Kidney glomerular epithelial cell (primary cell): ENCODE results near the gene PTPN20.
"Not testable (repeated sequence)": the region's sequence is repeated elsewhere in the genome, so short reads cannot be mapped to it uniquely, and the experiment has no call there.

Experiments used
- DNase-seq: peaks from one replicate; lab custom pipeline; 2025; lab: John Stamatoyannopoulos, UW

PTPN20 gene, protein sequence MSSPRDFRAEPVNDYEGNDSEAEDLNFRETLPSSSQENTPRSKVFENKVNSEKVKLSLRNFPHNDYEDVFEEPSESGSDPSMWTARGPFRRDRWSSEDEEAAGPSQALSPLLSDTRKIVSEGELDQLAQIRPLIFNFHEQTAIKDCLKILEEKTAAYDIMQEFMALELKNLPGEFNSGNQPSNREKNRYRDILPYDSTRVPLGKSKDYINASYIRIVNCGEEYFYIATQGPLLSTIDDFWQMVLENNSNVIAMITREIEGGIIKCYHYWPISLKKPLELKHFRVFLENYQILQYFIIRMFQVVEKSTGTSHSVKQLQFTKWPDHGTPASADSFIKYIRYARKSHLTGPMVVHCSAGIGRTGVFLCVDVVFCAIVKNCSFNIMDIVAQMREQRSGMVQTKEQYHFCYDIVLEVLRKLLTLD

DNA sequence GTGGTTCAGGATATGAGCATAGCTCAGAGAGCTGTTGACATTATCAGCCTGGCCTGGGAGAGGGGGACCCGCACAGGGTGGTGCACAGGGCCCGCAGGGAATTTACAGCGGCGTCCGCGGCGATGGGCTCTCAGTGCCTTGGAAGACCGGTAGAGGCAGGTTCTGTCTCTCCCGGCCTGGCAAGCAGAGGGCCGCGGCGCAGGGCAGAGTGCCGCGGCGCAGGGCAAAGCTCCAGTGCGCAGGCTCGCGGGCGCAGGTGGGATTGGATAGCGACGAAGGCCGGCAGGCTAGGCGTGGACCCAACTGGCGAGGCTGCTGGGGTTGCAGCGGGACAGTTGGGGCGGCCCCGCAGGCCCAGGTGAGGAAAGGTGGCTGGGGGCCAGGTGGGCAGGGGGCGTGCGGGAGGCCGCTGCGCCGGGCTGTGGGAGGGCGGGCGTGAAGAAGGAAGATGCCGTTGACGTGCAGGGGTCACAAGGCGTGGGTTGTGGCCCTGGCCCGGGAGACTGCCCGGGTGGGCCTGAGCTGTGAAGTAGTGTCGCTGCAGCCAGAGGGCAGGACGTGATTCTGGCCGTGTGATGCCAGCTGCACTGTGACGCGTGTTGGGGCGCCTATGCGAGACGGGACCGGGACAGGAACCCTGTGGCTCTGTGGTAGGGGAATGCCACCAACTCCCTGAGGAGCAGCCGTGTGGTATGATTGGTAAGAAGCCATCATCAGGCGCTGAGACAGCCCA, at the start of gene PTPN20:
Gene PTPN20, plus strand, starts transcription at position 285 of the 733 bp plus-strand sequence. CDS start 21,072 bp downstream, outside the sequence.
- DNase-seq = not testable (repeated sequence)

DNA sequence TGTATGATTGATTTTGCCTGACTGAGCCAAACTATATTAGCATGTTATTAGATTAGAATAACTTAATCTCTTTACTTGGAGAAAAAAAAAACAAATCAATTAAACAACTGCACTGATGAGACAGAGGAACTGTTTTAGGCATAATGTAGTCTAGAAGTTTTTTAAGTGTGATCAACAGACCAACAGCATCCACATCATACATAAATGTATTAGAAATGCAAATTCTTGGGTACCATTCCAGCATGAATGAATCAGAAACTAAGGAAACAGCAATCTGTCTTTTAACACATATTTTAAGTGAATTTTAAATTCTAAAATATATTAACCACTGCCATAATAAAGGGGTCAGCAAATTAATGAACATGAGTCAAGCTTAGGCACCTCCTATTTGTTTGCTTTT, 41.5 kb upstream of the PTPN20 start:
- not testable (repeated sequence) for DNase-seq

DNA sequence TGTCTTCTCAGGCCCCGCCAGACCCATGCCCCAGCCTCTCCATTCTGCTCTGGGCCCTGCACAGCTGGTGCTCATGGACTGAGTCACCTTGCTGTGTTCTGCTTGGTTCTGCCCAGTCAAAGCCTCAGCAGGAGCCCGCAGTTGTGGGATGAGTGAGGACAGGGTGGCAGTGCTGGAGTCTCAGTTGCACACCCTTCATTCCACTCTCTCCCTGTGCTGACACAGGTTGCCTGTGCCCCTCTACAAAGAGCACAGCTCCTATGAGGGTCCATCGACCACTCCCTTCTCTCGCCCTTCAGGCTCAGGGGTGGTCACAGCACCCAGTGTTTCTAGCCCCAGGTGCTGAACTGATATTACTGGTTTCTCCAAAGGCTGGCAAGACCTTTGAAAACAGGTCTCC, 39.6 kb upstream of the PTPN20 start:
- DNase-seq = not testable (repeated sequence)

DNA sequence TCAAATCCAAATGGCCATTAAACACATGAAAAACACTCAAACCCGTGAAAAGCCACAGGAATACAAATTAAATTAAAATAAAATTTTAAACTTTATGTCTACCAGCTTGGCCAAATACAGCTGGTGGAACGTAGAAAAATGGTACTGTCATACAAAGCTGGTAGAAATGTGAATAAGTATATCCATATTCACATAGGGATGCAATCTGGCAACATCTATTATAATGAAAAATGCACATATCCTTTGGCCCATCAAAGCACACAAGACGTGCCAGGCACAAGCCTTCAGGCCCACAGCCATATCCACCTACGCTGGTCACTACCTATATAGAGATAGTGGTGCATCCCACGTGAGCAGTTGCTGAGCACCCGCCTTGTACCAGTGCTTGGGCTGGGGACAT, 35.9 kb upstream of the PTPN20 start:
- not testable (repeated sequence) for DNase-seq

DNA sequence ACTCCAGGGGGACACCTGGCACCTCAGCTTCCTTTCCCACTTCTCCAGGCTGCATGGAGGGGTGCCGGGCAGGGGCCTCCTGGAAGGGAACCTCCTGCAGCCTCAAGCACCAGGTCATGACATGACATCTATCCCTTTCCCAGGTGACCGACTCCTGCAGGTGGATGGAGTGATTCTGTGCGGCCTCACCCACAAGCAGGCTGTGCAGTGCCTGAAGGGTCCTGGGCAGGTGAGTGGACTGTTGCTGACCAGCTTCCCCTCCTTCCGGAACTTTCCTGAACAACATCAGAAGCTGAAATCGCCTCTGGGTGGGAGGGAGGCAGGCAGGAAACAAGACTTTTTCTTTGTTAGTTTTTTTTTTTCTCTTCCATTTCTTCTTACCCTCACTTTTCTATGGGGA, 34.5 kb upstream of the PTPN20 start:
- not testable (repeated sequence) for DNase-seq

DNA sequence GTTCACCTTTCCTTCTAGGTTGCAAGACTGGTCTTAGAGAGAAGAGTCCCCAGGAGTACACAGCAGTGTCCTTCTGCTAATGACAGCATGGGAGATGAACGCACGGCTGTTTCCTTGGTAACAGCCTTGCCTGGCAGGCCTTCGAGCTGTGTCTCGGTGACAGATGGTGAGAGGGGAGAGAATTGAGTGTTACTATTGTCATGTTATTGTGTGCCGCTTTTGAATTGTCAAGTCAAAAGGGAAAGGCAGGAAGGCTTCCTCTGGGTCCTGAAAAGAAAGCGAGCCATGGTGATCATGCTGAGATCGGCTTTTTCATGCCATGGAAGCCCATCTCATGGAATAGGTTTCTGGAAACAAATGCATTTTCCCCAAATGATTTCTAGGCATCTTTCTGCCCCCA, 32.5 kb upstream of the PTPN20 start:
- DNase-seq = not testable (repeated sequence)

DNA sequence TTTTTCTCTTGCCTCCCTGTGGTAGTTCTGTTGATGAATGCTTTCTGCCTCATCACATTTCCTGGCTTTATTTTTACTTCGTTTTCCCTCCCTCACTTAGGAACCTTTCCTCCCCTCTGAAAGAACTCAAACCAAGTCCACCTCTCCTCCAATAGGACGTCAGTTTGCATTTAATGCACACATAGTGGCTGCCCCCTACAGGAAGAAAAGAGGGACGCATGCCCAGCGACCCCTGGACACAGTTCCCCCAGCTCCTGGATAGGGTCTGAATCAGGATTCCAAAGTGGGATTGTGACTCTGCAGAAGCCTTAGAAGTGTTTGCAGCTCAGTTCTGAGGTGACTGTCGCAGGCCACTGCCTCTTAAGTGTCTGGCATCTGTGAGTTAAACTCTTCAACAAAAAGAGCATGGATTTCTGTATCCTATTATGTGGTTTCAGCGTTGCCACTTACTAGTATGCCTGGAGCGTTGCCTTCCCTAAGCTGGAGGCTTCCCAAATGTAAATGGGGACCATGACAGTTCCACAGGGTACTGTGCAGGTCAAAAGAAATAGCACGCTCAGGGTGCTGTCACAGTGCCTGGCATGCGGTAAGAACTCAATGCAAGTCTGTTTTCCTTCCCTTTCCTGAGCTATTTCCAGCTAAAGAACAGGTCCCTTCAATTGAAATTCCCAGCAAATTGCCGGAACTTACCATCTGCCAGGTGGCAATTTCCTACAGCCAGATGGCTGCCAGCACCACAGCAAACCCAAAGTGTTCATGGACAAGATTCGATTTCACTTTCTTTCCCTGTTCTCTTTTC, 20.2 kb upstream of the PTPN20 start:
- DNase-seq = not testable (repeated sequence)

DNA sequence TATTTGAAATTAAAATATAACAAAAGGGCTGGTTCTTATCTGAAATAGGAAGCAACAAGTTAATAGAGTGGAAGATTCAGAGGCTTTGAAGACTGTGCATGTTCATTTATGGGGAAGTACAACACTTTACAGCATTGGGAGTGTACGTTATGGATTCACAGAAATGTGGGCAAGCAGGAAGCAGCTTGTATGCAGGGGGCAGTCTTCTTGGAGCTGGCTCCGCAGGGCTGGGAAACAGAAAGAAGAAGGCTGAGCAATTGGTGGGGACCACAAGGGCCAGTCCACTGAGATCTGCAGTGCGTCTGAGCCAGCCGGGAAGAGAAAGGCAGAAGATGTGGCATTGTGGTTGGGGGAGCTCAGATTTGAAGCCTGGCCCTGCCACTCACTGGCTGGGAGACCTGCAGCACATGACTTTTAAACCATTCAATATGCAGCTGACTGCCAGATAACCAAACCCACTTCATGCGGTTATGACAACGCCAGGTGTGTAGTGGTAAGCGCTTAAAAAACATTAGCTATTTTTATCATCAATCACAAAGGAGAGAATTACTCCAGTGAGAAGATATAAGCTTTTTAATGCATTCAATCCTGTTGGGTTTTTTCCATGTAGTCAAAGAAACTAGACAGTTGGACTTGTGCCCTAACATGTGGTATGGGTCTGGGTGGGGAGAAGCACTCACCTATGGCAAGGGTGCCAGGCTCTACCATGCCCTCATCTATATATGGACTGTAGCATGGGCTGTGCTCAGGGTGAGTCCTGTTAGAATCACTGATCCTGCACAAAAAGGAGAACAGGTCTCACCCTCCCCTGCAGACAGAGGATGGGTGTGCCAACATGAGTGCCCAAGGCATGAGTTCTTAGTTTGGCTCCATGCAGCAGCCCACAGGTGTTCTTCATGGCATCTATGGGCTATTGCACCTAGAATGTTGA, 14.2 kb upstream of the PTPN20 start:
- DNase-seq = not testable (repeated sequence)

DNA sequence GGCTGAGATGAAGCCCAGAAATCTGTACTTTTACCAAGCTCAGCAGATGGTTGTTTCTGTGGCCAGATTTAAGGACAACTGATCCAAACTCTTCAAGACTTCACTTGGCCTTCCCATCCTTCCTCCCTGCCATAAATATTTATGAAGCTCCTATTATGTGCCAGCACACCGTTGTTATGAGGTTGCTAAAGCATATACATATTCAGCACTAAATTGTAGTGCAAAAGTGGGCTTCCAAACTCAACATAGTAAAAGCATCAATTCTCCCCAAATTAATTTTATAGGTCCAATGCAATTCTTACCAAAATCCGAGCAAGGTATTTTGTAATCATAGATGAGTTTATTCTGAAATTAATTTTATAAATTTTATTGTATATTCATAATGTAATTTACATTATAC, 10.0 kb upstream of the PTPN20 start:
- DNase-seq = not testable (repeated sequence)

DNA sequence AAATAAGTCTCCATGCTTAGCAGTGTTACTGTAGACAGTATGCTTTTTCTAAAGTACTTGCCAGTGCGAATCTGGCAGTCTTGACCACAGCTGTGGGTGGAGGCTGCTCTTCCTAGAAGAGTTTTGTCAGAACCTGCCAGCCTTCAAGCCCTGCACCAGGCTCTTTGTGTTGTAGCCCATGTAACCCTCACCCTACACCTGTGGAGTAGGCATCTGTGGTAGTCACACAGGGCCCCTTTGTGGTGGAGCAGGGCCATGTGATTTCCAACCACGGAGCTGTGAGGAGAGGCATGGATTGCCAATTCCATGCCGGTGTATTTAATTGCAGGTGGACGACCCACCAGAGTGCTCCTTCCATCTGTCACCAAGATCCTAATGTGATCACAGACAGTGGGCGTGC, 7.4 kb upstream of the PTPN20 start:
- not testable (repeated sequence) for DNase-seq

DNA sequence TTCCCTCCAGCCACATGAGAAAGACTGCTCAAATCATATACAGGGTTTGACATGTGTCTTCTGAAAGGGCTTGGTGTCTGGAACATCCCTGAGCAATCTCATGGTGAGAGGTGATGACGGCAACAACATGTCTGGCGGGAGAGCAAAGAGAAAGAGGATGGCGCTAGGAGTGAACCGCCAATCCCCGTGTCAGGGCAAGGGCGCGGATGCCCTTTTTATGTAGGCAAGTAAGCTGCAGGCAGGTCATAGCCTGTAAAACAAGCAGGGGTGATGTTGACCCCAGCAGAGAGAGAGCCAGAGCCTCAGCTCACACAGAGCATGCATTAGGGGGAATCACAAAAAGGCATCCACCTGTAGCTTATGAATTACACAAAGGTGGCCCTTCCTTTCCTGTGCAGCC, 4.9 kb upstream of the PTPN20 start:
- DNase-seq = not testable (repeated sequence)

DNA sequence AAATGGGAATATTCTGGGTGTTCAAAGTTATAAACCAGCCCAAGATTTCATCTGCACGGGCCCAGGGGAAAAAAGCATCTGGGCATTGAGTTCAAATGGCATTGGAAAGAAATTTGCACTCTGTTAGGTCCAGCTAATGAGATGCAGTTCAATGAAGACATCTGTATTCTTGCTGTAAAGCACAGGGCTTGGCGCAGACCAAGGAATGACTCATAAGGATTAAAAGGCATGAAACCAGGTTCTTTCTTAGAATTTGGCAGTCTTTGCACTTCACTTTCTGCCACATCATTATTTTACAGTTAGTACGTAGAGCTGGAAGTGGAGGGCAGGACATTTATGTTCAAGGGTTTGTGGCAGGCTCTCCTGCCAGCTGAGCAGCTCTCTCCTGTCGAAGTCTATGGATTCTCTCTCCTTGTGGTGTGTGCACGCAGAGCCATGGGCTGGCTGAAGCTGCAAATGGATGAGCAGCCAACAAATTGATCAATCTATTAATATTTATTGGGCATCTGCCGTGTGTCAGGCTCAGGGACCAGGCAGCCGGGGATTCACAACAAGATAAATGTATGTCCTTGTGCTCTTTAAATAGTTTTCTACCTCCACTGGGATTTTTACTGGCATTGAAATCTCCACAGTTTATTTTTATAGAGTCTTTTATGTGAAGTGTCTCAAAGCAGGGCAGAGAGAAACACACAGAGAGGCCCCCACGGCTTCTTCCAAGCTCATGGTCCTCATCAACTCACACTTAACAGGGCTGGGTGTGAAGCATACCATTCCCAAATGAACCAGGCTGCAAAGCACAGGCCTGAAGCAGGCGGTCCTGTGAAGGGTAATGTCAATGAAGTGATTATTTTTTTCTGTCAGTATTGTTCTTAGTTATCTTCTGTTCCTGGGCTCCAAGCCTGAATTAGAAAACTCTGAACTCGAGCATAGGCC, 3.8 kb upstream of the PTPN20 start:
- not testable (repeated sequence) for DNase-seq

DNA sequence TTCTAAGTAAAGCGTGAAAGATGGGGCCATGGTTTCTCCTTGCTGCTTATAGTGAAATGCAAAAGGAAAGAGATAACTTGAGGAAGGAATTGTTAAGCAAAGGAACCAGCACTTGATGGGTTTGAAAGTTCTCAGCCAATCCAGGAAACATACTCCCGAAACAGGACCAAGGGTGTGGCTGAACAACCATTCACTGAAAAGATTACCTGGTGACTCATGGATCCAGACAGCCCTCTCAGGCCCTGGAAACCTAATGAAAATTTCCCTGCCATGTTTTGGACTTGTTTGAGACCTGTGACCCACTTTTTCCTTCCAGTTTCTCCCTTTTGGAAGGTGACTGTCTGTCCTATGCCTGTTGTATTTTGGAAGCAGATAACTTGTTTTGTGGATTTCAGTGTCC, 11.3 kb downstream of the PTPN20 start:
- DNase-seq = not testable (repeated sequence)

DNA sequence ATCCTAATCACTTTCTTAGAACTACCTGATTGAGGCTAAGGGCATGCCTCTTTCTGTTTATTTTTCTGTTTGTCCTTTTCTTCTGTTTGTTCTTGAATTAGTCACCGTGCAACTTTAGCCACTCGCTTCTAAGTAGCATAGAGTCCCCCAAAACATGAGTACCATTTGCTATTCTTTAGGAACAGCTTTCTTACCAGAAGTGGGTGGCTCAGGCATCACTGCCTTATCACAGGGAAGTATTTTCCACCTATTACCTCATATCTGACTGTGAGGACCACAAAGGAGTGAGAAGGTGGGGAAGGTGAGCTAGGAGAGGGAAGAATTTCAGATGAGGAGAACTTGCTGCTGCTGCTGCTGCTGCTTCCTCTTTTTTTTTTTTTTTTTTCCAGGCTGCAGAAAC, 13.9 kb downstream of the PTPN20 start:
- DNase-seq = not testable (repeated sequence)

DNA sequence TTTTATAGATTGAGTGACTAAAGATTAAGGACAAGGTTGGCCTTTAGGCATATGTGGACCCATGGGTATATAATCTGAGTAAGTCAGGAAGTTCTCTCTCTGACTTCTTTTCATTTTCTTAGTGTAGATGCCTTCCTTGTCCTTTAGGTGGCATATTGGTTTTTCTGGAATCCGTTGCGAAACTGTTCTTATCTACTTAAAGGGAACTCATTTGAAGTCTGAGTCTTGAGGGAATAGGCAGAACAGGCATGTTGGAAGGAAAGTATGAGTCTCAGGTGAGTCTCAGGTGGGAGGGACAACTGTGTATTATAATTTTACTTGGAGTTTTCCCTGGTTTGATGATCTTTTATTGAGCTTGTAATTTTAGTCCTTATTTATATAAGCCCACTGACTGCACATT, 14.6 kb downstream of the PTPN20 start:
- not testable (repeated sequence) for DNase-seq

DNA sequence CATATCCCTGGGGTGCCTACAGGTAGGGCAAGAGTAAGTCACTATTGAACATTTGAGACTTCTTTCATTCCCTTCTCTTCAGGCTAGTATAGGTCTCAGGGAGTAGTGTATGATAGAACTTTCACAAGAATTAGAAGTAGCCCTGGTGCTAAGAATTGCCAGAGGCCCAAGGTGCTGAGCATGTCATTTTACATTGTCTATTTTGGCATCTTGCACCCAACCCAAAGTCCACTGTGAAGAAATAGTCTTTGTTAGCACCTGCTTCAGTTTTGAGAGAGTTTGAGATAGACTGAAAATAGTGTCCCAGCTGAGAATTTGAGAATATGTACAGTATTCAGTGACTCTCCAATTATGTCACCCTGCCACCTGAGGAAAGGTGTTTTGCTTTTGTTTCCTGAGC, 17.6 kb downstream of the PTPN20 start:
- DNase-seq = not testable (repeated sequence)

DNA sequence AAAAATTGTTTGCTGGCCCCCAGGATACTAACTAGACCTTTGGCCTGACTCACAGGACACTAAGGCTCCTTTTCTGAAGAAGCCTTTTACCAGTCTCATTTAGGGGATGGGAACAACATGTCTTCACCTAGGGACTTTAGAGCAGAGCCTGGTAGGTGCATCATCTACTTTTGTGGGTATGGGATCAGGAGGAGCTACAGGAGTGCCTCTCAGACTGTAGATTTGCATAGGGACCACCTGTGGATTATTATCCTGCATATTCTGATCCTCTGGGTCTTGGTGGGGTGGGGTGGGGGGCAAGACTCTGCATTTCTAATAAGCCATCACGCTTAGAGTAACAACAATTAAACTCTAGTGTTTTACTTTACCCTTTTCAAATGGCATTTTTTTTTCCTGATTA, 21.2 kb downstream of the PTPN20 start:
- DNase-seq = not testable (repeated sequence)

DNA sequence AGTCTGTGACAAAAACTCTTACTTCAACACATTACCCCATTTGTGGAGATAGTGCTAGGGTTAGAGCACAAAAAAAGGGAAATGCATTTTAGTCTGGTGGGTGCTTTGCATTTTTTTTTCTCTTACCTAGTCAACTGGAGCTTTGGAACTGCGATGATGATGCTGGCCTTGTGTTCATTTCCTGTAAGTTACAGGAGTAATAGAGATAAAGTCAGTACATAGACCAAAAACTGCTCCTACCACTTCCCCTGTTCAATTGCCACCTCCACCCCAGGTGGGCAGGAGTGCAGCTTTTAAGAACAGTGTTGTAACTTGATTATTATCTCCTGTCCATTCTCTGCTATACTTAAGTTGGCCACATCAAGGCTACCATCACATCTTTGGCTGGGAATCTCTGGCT, 29.9 kb downstream of the PTPN20 start:
- DNase-seq = not testable (repeated sequence)

DNA sequence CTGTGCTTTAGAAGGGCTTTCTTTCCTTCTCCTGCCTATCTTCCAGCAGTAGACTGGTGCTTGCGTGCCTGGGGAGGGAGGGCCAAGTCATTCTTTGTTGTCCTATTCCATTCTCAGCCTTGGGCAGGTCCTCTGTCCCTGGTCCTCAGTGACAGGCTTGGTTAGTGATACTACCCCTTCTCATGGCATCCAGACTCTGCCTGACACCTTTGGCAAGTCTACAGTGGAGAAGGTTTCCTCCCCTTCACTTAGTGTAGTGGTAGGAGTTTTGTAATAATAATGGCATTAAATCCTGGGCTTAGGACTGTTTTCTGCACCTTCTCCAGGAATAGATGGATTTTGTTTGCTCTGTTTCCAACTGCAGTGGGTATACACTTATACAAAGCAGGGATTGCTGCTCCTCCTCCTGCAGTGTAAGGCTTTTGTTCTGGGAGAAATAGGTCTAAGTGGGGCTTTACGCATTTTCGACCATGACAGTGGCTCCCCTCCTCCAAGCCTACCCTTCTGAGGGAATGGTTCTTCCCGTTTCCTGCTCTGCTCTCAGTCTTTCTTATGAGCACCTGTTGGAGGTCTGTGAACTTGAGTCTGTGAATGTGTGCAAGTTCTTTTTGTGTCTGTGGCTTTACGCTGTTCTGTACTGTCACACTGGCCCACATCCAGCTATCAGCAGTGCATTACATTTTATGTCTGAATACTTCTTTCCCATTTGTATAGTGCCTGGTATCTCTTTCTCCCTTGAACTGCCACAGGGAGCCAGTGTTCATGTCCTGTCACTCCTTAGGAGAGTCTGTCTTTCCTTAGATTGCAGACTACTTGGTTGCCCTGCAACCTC, 37.7 kb downstream of the PTPN20 start:
- not testable (repeated sequence) for DNase-seq
